ENCODE measurements around the gene CTSD.

The CTSD gene

GRCh38 chr11:1719781-1720180 is 43.9 kb downstream of the CTSD start:
- DNase-seq, result no peak

- no peak for DNase-seq
Measured at GRCh38 chr11:1718326-1718725, 45.4 kb downstream of the CTSD start.

DNA sequence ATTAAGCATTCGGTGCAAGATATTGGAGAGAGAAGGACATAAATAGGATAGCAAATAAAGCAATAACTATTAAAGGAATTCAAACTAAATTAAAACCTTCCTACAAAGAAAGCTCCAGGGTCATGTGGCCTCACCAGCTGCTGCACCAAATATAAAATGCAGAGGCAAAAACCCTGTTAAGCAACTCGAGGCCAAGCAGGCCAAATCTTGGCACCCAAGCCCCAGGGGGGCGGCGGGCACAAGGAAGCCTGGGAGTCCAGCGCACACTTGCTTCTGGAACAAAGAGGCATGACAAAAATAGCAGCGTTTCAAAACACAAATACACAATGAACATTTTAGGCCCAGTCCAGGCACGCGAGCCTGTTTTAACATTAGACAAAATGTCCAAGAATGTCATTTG is 46.0 kb downstream of the CTSD start:
- DNase-seq, result no peak

DNA sequence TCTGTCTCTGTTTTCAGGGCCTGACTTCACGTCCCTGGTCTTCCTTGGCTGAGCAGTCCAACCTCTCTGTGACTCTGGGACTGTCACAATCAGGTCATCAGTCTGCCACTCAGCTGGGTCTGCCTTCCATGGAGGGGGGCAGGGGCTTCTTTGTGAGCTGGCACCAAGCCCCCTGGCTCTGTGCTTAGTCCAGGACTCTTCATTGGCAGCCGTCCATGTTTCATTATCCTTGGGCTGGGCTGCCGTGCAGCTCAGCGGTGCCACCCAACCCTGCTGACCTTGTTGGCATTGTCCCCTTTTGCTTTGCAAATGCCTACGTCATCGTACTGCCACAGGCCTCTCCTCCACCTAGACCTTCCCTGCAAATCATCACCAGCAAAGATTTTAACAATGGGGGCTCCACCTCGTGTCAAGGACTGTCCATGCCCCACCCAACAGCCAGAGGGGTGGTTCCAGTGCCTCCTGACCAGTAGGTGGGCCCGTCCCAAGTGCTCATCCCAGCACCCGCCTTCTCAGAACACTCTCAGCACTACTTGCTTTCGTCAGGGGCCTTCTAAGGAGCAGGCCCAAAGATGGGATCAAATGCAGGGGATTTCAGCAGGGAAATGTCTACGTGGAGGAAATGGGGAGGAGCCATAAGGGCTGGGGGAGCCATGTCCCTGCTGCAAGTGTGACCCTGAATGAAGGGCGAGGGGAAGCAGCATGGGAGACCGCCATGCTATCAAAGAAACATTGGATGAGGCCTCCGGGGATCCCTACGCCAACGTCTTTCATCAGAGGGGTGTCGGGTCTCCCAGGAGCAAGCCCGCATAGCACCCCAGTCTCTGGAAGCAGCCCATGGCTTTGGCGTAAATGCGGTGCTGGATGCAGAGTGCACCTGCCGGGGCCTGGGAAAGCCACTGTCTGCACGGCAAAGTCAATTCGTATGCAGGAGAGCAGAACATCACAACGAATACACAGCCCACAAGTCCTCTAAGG is 48.5 kb downstream of the CTSD start:
- DNase-seq, result no peak

DNA sequence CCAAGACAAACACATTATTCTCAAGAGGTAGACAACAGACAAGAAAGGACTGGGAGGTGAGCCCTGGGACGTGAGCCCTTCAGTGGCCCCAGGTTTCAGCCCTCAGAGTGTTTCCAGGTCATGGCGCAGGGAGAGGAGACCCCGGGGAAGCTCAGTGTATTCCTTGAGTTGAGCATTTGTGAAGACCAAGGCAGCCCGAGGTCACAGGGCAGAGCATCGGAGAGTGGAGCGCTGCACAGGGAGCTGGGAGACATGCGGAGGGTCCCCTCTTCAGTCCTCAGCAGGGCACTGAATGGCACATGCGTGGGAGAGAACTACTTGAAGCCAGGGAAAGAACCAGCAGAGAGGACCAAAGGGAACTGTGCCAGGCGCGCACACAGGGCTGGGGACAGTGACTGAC is 55.0 kb downstream of the CTSD start:
- DNase-seq, result no peak

DNA sequence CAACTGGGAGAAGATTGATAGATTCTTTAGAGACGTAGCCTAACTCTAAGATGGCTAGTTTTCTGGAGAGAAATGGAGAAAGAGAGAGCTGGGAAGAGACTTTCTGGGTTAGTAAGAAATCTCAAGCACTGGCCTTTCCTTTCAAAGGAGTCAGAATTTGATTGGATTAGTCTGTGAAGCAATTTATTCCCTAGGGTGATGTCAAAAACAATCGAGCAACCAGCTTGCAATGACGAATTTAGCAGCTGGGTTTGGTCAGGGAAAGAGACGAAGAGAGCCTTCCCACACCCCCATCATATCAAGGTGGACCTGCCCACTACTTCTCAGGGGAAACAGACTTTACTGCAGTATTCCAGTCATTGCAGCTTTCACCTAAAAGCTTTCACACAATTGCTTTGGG is 56.0 kb downstream of the CTSD start:
- DNase-seq, result no peak

GRCh38 chr11:1706634-1707400 is 56.9 kb downstream of the CTSD start:
- DNase-seq, result peak; percentile 20

DNA sequence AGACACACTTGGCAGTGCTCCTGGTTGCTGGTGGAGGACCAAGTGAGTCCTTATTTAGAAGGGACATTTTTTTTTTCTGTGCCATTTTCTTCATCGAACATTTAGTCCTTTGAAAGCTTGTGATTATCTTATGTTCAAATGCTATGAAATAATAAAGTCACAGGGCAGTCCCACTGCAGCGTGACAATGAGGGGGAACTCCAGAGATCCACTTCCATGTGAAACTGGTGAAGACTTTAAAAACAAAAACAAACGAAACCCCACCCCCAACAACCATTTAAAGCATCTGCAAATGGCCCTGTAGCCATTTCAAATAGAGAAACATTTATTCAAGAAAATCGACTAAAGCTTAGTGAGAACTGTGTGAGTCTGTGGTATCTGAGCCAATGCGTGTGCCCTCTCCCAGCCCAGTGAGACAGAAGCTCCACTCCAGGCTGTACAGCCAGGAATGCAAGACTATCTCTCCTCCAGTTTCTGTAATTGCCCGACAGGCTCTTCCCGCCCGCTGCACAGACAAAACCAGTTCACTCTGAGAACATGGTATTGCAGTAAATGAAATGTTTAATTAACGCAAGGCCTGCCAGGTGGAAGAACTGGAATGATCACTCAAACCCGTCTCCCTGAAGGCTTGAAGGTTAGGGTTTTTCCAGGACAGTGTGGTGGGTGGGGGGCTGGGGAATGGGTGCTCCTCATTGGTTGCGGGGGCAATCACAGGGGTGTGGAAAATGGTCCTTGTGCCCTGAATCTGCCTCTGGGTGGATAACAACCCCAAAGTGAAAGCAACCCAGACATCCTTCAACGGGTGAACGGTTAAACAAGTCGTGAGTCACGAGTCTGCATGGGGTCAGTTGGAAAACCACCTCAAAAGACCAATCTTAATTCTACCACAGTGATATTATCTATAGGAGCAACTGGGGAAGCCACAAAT is 58.3 kb downstream of the CTSD start:
- no peak for DNase-seq

DNA sequence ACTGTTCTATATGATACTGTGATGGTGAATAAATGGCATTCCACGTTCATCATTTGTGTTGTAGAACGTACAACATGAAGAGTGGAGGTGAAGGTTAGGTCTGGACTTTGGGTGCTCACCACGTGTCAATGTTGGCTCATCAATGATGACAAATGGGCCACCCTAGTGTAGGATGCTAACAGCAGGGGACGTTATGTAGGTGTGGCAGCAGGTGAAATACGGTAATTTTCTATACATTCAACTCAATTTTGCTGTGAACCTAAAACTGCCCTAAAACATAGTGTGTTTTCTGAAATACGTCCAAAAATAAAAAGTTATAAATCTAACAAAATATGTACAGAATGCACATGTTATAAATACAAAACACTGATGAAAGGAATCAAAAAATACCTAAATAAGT is 60.6 kb downstream of the CTSD start:
- no peak for DNase-seq

Measured in CD4-positive, alpha-beta T cell treated with Interleukin-10 for 1 hour (primary cell).